Measurements from ENCODE around the gene NOTCH3.

The NOTCH3 gene

DNA sequence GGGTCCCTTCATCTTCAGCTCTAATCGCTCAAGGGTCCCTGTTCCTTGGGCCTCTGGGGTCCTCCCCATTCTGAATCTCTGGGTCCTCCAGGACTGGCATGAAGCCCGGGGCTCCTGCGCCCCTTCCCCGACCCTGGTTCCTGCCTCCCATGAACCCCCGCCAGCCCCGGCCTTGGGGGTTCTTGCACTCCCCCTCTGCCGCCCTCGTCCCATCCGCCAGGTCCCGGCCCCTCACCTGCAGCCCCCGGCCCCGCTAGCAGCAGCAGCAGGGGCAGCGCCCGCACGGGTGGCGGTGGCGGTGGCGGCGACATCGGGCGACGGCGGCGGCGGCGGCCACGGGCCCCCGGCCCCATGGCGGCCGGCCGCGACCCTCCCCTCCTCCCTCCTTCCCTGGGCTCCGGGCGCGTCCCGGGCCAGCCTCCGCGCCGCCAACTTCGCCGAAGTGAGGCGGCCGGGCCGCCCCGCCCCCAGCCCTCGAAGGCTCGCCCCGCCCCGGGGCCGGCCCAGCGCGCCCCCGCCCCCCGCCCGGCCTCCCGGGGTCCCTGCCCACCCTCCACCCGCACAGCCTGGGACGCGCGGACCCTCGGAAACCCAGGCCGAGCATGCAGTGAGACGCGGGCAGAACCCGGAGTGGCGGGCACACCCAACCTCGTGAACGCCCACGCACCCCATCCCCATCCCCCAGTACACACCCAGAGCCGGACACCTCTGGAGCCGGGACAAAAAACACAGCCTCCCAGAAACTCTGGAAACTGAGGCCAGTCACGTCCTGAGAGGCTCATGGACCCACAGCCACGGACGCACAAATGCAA, at the start of gene NOTCH3:
Gene NOTCH3 (minus strand): TSS at position 443 of the 812 bp plus-strand sequence. CDS start 90 bp downstream, at position 353.
- DNase-seq (ENCODE audit: low read depth in 2 of 2) = no peak

DNA sequence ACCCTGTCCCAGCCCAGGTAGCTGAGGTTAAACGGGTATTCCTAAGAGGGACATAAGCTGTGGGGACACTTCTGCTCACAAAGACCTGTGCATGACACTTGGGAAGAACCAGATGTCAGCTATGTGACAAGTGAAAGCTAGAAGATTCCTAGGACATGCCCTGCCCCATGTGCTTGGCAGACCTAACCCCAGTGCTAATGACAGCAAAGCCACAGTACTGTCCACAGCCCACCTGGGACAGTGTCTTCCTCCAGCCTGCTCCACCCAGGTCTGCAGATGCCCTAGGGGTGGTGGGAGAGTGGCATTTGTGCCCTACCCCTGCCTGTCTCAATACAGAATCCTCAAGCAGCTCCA, 49.8 kb upstream of the NOTCH3 start:
- no peak for DNase-seq (ENCODE audit: low read depth in 2 of 2)

DNA sequence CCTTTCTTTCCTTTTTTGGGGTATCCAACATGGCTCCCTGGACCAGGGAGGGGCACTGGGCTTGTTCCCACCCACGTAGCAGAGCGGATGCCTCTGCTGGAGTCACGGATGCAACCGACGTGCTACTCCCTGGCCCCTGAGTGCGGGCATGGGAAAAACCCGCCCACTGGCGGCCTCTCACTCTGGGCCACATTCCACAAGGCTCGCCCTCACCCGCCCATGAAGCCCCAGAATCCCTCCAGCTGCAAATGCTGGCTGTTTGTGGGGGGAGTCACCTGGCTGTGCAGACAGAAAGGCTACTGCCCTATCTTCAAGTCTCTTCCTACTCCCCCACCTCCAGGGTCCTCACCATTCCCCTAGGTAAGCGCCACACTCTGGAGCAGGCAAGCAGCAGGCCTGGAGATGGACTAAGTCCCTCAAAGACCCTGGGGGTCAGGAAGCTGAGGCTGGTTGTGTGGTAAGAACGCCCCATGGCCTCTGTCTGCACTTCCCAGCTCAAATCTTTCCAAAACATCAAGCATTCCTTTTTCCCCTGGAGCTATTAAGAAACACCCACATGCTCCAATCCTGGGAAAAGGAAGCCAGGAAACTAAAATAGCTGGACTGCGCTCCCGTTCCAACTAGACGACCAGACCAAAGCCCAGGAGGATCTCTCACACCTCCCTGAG, 49.3 kb upstream of the NOTCH3 start:
- DNase-seq (ENCODE audit: low read depth in 2 of 2) = no peak

DNA sequence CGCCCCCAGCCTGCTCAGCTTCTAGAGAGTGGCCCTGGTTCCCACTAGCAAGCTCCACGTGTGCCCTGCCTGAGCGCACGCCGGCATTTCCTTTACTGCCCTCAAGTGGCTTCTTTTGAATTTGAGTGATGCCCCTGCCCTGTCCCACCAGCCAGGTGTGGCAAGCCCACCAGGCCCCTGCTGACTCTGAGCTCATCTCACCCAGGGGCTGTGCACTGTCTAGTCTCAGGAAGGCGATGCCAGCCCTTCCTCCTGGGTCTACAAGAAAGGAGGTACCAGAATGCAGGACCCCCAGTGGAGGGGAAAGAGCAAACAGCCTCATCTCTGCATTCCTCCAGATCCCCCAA, 48.7 kb upstream of the NOTCH3 start:
- DNase-seq (ENCODE audit: low read depth in 2 of 2) = no peak

DNA sequence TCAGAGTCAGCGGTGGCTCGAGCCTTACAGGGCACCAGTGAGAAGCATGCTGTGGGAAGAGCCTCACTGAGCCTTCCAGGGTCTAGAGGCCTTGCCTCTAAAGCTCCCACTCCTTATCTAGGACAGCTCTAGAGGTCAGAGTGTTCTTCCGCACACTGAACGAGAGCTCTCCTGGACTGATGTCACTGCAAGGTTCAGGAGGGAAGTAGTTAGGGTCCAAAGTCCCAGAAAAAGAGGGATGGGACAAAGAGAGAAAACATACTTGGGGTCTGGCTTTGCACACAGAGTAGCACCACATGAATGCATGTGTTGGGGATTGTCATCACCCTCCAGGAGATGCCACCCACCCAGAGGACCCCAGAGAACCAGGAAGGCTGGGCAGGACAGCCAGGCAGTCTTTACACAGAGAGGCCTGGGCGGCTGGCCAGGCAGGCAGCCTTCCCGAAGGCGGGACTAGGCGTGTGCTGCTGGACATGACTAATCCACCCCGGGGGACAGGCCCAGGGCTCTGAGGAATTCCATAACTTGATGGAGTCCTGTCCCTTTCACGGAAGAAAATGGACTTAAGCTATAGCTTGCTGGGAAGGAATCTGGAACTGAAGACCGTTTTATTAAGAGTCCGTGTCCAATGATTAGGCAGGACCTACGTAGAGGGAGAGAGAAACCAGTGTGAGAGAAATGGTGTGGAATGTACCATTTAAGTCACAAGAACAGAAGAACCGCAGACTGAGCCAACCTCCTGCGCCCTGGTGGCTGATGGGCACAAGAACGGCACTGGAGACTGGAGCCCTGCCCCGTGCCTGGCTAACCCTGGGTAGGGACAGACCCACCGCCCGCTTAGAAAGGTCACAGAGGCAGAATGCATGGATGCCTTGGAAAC, 48.1 kb upstream of the NOTCH3 start:
- DNase-seq (ENCODE audit: low read depth in 2 of 2) = no peak

DNA sequence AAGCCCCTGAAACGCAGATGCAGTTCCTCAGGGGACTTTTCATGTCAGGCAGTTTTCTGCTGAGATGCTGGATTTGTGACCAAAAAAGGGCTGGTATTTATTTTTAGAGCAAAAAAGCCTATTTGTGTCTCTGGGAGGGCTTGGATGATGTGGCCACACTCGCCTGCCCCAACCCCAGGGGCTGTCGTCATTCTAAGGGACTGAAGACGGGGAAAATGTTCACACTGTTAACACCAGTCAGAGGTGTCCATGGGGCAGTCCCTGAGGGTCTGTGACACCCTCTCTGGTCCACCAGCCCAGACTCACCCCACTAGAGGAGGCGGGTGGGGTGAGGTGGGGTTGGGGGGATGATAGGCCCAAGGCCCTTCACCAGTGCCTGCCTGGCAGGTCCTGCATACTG, 47.3 kb upstream of the NOTCH3 start:
- no peak for DNase-seq (ENCODE audit: low read depth in 2 of 2)

DNA sequence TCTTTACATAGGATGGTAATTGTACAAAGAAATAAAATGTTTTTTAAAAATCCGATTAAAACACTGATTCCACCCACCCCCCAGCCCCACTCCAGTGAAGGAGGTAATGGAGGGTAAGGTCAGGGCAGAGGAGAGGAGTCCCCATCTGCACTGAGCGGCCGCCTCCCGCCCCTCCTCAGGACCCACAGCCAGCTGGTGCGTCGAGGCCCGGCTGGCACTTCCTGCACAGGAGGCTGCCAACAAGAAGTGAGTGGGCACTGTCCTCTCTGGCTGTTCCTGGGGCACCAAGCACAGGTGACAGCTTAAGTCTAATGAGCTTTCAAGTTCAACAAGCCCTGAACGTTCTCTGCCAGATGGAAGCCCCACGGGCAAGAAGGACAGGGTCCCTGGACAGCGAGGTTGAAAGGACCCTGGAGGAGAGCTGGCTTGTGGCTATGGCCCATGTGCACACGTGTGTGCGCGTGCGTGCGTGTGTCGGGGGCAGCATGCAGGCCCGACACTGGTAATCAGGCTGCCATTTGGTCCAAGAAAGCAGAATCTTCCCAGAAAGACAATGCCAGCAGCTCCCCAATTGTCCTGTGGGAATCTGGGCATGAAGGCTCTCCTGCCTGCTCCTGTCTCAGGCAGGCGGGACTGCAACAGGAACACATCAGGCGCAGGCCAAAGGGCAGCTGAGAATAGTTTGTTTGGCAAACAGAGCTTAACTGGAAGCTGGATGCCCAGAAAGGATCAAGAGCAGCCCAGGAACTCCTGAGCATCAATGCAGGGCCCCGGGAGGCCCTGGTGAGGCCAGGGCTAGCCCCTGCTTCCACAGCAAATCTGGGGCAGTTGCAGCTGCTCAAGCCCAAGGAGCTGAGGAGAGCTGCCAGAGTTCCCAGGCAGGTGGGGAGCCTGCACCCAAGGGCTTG, 46.6 kb upstream of the NOTCH3 start:
- no peak for DNase-seq (ENCODE audit: low read depth in 2 of 2)

DNA sequence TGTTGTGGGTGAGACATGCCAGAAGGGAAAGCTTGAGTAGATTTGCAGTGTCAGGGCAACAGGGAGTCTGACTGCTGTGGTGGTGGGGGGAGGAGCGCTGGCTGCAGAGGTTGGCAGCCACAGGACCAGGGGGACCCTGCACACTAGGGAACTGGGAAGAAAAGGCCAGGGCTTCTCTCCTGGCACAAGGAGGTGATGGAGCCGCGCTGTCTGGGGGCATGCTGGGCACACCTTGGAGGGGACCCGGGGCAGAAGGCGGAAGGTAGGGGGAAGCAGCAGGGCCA, 45.3 kb upstream of the NOTCH3 start:
- DNase-seq (ENCODE audit: low read depth in 2 of 2) = no peak

DNA sequence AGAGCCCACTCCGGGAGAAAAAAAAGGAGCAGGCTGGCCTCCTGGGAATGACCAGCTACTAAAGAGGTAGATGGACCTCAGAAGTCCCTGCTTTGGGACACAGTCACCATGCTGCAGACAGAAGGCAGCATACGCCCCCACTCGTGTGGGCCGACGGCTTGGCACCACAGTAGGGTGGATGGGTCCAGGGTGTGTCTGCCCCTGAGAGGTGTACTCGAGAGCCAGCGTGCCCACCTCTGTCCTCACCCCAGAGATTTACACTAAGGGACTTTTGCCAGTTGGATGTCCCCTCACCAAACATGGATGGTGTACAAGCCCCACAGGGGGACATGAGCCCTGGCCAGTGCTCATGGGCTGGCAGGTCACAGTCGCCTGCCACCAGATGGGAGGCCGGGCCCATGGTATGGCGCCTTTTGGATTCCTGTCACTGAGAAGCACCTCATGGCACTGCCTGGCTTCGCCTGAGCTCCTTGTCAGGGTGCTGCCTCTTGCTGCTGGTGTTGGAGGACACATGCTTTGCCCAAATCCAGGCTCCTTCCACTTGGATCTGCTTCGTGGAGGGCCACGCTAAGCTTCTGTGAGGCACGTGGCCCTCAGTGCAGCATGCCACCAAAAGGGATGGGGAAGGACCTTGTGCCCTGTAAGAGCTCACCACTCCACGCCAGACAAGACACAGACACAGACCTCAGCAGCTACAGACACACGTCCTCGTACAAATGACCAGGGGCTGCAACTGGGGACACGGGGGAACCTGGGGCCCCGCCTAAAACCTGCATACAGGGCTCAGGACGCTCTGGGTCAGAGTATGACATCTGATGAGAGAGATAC, 44.8 kb upstream of the NOTCH3 start:
- DNase-seq (ENCODE audit: low read depth in 2 of 2) = no peak

DNA sequence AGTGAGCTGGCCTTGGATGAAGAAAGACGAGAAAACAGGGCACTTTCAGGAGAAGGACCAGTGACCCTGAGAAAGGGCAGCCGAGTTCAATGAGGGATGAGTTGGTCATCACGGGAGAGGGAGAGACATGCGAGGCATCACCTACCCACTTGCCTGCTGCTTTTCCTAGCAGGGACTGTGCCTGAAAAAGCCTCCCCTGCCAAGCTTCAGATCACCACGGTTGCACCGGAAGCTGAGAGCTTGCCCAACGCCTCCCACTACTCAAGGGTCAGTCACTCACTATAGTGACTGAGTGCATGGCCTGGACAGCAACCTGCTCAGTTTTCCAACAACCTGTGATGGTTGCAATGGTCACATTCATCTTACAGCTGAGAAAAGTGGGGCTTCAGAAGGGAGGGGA, 44.0 kb upstream of the NOTCH3 start:
- DNase-seq (ENCODE audit: low read depth in 2 of 2) = no peak

DNA sequence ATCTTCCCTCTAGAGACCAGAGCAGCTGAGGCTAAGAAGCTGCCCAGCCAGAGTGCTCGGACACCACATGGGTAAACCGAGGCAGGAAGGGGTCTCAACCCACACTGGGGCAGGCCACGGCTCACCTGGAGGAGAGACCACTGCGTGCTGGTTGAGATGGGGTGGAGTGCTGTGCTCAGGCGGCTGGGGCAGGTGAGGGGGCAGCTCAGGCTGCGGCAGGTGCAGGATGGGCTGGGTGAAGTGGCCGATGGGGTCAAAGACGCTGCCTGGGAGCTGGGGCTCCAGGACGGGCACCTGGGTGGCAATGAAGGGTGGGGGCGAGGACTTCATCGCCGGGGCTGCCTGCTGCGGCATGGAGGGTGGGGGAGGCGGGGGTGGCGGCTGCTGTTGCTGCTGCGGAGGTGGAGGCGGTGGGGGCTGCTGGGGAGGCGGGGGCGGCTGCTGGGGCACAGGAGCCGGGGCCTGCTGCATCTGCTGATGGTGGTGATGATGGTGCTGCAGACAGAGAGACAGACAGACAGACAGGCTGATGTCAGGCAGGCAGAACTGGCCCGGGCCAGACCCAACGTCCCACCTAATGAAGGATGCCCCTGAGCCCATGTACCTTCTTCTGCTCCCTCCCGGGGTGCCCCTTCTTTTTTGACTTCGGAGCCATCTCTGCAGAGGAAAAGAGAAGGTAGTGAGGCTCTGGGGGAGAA, 43.5 kb upstream of the NOTCH3 start:
- DNase-seq (ENCODE audit: low read depth in 2 of 2) = no peak

DNA sequence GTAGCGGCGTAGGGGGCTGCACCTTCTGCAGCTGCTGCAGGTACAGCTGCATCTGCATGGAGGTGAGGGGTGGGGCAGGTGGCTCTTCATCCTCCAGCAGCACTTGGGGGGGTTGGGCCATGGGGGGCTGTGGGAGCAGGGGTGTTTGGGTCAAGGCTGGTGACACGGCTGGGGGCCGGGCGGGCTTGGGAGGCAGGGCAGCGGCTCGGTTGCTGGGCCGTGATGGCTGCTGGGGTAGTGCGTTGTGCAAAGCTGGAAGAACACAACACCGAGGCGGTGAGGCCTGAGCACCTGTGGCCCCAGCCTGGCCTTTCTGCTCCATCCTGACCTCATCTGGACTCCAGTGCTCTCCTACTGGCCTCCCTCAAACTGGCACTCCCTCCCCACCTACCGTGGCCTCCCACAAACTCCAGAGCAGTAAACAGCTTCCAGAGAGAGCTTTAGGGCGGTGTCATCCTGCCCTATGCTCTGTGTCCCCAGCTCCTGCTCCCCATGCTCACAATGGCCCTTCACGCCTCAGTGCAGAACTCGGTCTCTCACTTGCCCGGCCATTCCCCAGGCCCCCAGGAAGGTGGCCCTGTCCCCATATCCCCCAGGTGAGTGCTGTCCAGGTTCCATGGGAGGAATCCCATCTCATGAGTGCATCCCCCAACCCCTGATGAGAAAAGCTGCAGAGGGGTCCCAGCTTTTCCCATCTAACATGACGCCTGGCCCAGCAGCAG, 42.6 kb upstream of the NOTCH3 start:
- DNase-seq (ENCODE audit: low read depth in 2 of 2) = no peak

DNA sequence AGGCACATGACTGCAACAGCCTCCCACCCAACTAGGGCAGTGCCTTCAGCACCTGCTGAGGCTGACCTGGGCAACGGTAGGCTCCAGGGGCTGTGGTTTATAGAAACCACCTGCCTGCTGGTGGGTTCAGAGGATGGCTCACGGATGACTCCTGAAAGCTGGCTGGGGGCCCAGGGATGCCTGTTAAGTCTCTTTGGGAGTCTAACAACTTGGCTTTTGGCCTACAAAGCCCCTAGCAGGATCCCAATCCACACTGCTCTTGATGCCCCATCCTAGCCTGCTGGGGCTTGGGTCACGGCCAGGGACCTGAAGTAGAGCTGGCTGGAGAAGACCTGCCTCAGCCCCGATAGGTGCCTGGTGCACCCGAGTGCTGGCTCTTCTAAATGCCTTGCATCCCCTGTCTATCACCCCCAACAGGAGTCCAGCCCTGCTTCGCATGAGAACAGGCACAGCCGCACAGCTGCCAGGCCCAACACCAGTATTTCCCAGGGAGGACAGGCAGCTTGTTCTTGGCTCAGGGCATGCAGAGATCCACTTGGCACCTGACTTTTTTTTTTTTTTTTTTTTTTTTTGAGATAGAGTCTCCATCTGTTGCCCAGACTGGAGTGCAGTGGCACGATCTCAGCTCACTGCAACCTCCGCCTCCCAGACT, 40.6 kb upstream of the NOTCH3 start:
- DNase-seq (ENCODE audit: low read depth in 2 of 2) = no peak

DNA sequence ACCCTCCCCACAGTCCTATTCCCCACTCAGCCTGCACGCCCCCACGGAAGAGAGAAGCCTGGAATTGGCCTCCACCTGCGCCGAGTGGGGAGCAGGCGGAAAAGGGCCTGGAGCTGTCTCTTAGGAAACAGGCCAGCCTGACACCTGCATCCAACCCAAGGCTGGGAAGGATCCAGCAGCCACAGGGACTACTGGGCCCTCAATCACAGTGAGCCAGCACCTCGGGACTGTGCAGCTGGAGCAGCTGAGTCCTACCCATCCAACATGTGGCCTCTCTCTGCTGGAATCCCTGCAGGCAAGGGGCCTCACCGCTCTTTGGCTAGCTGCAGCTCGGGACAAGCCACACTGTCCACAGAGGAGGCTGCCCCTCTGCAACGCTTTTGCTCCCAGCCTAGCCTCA, 39.7 kb upstream of the NOTCH3 start:
- DNase-seq (ENCODE audit: low read depth in 2 of 2) = no peak

DNA sequence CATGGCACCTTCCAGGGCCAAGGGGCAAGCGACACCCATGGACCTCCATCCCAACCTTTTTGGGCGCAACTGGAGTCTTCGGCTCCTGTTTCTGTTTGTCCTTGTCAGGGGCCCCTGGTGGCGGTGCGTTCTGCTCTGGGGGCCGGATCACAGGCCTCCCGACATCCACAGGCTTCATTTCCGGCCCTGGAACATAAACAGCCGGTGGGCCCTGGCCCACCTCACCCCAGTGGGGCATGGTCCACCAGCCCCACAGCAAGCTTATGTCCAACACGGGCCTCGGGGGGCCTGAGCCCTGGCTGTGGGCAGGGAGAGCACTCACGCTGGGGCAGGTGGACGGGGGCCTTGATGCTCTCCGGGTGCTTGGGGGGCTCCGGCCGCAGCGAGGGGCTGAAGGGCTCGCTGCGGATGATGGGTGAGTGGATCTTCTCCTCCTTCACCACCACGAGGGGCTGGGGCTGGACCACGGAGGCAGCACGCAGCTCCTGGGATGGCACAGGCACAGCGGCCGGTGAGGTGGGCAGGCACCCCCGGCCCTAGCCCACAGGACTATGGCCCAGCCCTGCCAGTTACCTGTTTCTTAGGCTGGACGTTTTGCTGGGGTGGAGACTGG, 38.6 kb upstream of the NOTCH3 start:
- DNase-seq (ENCODE audit: low read depth in 2 of 2) = no peak

DNA sequence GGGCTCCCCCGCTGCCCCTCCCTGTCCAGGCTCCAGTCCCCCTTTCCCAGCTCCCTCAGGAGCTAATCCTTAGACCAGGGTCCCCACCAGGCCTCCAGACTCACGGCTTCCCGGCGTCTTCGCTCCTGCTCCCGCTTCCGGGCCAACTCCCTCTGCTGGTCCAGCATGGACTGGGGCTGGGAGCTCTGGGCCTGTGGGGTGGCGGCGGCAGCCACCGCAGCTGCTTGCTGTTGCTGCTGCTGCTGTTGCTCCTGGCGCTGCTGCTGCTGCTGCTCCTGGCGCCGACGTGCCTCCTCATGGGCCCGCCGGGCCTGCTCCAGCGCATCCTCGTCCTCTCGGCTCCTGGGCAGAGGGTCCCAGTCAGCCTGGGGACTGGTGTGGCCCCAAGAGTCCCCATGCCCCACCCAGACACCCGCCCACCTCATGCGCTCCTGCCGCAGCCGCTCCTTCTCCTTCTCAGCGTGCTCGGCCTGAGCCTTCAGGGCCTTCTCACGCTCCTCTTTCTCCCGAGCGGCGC, 37.9 kb upstream of the NOTCH3 start:
- no peak for DNase-seq (ENCODE audit: low read depth in 2 of 2)

DNA sequence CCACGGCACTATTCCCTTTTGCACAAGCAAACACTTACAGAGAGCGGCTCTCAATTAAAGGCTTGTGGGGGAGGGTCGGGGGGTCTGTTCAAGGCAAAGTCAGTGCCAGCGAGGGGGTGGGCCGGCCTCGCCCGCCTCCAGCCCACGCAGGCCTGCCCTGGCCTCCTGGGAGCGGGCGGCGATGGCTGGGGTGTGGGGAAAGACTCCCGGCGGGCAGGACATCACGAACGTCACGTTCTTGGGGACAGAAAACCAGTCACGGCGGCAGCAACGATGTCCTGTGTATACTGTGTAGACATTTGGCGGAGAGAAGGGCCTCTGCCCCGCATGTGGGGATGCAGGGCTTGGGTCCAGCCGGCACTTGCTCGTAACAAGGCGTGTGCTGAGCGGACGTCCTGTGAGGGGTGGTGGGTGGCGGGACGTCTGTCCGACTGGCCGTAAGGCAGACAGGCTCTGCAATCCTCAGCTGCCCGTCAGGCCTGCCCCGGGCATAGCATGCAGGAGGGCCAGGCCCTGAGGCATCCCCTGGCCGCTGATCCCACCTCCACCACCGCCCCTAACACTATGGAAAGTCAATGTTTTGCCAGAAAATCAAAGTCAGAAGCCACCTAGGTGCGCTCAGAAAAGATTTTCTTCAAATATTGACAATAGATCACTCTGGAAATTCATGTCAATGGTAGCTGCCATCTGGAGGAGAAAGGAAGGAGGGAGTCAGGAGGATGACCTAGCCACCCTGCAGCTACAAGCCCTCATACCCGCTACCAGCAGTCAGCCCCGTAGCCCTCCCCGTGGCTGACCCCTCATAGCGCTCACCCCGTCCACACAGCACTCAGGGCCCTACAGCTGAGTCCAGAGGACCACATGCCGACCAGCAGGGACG, 37.2 kb upstream of the NOTCH3 start:
- no peak for DNase-seq (ENCODE audit: low read depth in 2 of 2)
